Dedifferentiated amniotic fluid mesenchymal stem cell (primary cell): ENCODE measurements around the gene NAA11.

Experiments
- DNase-seq: peaks from one replicate; pipeline ENCODE4 v3.0.0-alpha.2; 2016; ENCODE audit errors: extremely low spot score

Gene NAA11

GRCh38 chr4:79325864-79326328, at the start of gene NAA11:
NAA11 (minus strand) TSS chr4:79326061; CDS start chr4:79325877, 184 bp downstream.
- DNase-seq = no peak

- DNase-seq = no peak
Measured at GRCh38 chr4:79370026-79370425, 44.2 kb upstream of the NAA11 start.

GRCh38 chr4:79367096-79367495, 41.2 kb upstream of the NAA11 start:
- DNase-seq = no peak

- DNase-seq = no peak
Measured at GRCh38 chr4:79366422-79366821, 40.6 kb upstream of the NAA11 start.

- no peak for DNase-seq
Measured at GRCh38 chr4:79364061-79364460, 38.2 kb upstream of the NAA11 start.

GRCh38 chr4:79362626-79363025, 36.8 kb upstream of the NAA11 start:
- DNase-seq = no peak

GRCh38 chr4:79360006-79360405, 34.1 kb upstream of the NAA11 start:
- no peak for DNase-seq

GRCh38 chr4:79358438-79358837, 32.6 kb upstream of the NAA11 start:
- no peak for DNase-seq

GRCh38 chr4:79357365-79357764, 31.5 kb upstream of the NAA11 start:
- DNase-seq = no peak

GRCh38 chr4:79353075-79353474, 27.2 kb upstream of the NAA11 start:
- DNase-seq = no peak

- DNase-seq = no peak
Measured at GRCh38 chr4:79348405-79348804, 22.5 kb upstream of the NAA11 start.

GRCh38 chr4:79341893-79342653, 16.2 kb upstream of the NAA11 start:
- DNase-seq = no peak

- no peak for DNase-seq
Measured at GRCh38 chr4:79340568-79340967, 14.7 kb upstream of the NAA11 start.

- DNase-seq = no peak
Measured at GRCh38 chr4:79338148-79338547, 12.3 kb upstream of the NAA11 start.

GRCh38 chr4:79334783-79335182, 8.9 kb upstream of the NAA11 start:
- no peak for DNase-seq

GRCh38 chr4:79334341-79334740, 8.5 kb upstream of the NAA11 start:
- no peak for DNase-seq

GRCh38 chr4:79331126-79331876, 5.4 kb upstream of the NAA11 start:
- DNase-seq = no peak

- no peak for DNase-seq
Measured at GRCh38 chr4:79330720-79331119, 4.9 kb upstream of the NAA11 start.

- DNase-seq = no peak
Measured at GRCh38 chr4:79325436-79325835, 425 bp downstream of the NAA11 start.

GRCh38 chr4:79319975-79320374, 5.9 kb downstream of the NAA11 start:
- DNase-seq = no peak

- no peak for DNase-seq
Measured at GRCh38 chr4:79317711-79318110, 8.2 kb downstream of the NAA11 start.

GRCh38 chr4:79315891-79316290, 10.0 kb downstream of the NAA11 start:
- DNase-seq = no peak

GRCh38 chr4:79311279-79311678, 14.6 kb downstream of the NAA11 start:
- DNase-seq = no peak
